Stimulated activated CD4-positive, alpha-beta T cell treated with anti-CD3 and anti-CD28 coated beads, Interleukin-2, amount 100 ng/mL, for 24 hours (primary cell): Measurements from ENCODE around the gene TXNDC17.
"Not testable (repeated sequence)": the region's sequence is repeated elsewhere in the genome, so short reads cannot be mapped to it uniquely, and the experiment has no call there.

ENCODE experiments used
- DNase-seq, 2 donors: peaks; one replicate each; pipeline ENCODE4 v3.0.0-alpha.2; 2020

Gene TXNDC17

DNA sequence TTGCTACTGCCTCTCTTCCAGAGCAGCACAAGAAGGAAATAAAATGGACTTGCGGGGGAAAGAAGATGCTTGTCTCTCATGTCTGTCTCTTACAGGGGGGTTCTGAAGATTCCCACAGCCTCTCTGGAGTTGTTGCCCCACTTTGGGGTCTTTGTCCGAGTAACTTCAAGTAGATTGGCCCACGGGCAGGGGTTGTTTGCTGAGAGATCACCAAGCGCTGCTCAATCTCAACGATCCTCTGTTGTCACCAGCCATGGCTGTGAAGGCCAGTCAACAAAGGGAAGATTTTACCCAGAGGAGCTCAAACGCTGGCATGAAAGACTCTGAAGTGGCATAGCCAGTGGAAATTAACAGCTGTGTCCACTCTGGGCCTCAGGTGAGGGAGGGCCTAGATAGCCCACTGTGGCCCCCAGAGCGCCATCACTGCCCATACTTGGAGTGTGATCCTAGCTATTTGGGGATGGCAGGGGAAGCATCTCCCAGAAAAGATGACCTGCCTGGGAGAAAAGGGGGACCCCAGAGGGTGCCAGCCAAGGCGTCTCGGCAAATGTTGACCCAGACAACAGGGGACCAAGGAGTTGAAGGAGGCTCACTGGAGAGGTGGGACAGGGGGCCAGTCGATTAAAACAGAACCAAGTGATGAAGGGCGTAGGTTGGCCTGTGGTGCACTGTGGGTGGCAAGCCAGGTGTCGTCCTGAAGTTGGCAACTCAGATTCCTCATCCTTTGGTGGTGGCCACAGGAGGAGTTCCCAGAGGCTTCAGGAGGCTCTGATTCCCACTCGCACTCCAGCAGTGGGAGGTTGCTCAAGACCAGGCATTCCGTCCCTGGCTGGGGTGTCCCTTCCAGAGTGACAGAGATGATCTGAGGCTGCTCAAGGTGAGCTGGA, 44.3 kb downstream of the TXNDC17 start:
- no peak for DNase-seq

DNA sequence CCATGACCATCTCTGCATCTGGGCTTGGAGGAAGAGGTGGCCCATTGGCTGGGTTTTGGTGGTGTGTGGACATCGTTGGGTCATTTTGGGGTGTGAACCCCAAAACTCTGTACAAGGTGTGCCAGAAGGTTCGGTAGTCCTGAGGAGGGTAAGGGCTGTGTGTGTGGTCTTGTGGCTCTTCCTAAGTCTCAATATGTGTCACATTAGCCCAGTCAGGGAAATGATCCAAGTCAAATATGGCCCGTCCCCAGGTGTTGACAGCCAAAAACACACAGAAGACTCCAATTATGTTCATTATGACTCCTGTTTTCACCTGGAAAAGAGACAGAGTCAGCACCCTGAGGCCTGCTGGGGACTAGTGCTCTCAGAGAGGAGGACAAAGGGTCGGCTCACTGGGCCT, 45.2 kb downstream of the TXNDC17 start:
- DNase-seq, result no peak

DNA sequence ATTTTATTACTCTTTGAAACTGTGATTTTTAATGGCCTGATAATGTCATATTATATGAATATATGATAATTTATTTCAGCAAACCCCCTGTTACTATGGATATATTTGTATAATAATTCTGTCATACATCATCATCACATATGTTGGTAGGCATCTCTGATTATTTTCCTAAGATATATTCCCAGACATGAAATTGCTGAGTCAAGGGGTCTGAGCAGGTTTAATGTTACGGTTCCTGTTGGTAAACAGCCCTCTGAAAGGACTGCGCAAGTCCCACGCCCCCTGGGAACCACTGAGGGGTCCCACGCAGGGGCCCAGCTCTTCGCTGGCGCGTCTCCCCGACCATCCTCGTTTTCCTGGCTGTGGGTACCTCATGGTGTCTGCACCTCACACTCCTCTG, 48.1 kb downstream of the TXNDC17 start:
- DNase-seq, result no peak

DNA sequence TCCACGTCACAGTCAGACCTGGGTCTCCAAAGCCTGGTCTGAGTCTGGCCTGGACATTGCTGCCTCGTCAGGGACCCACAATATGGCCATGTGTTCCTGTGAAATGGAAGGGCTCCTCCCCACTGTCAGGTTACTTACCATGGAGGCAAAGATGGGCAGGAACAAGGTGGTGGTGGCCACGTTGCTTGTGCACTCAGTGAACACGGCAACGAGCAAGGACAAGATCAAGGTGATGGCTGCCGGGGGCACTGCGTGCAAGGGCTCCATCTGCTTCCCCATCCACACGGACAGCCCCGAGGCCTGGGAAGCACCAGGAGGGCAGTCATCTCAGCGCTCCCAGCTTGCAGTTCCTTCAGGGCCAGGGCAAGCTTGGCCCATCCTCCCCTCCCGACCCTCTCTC, 49.8 kb downstream of the TXNDC17 start:
- no peak for DNase-seq

DNA sequence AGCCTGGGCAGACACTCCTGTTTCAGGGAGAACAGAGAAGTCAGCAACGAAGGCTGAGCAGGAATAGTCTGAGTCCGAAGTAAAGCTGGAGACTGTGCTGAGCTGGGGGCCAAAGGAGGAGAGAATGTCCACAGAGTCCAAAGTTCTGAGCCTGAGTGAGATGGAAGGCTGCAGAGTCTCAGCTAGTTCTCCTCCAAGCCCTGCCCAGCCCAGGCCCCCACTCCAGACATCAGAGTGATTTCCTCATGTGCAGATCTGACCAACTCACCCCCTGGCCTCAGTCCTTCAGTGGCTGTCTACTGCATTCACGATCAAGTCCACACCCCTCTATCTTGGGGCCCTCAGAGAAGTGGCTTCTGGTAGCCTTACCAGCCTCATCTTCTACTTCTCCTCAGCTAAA, 50.7 kb downstream of the TXNDC17 start:
- no peak for DNase-seq

DNA sequence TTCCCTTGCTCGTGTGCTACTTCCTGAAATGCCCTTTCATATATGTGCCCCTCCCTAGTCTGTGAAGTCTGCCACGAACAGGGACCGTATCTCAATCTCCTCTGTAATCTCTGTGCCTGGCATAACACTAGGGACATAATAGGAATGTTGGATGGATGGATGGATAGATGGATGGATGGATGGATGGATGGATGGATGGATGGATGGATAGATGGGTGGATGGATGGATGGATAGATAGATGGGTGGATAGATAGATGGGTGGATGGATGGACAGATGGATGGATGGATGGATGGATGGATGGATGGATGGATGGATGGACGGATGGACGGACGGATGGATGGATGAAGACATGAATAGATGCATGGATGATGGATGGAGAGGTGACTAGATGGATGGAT, 51.1 kb downstream of the TXNDC17 start:
- DNase-seq, result not testable (repeated sequence)
